Left ventricle myocardium superior (tissue), 1 donor: ENCODE measurements around the gene TSR1. TPM values are rescaled to one million over a fixed set of nuclear protein-coding genes. Genes with fewer than 3 reads are reported as not detected.
A peak's percentile ranks its signal among the peaks of the same experiment; 100 is the strongest.
"Not testable (repeated sequence)": the region's sequence is repeated elsewhere in the genome, so short reads cannot be mapped to it uniquely, and the experiment has no call there.

Source experiments
- ATAC-seq: fragments of 200-7000 bp; cut with Tn5 transposase; one replicate; pipeline ENCODE4 v1.9.1; 2020; ENCODE audit warnings: mild to moderate bottlenecking, moderate library complexity
- DNase-seq: peaks from one replicate; pipeline ENCODE4 v3.0.0-alpha.2; 2020
- intact Hi-C: fragments of 100-400 bp; cut with micrococcal nuclease; formaldehyde crosslinking; loops from one replicate; pipeline ENCODE4 v1.11.0; 2022
- total RNA-seq: library from RNA; stranded (reverse); fragmentation: NEBNext Ultra II Directional; extraction: Animal tissue kit (Norgen Biotek cat#: 25700); gene quantifications from one replicate; pipeline ENCODE4 v1.2.1, GENCODE V29; 2021
- donor health status: DM: no; HTN: yes; CAD: no; lungs with severe emphysema.

Gene TSR1
- total RNA-seq, 1 donor from 2014 or later: 23.3 TPM

GRCh38 chr17:2347805-2348685 is 11.8 kb upstream of the TSR1 start:
- DNase-seq (peak; percentile 3), ATAC-seq (peak; percentile 78)
- intact Hi-C loops: no loop called here

- ATAC-seq (no peak), DNase-seq (no peak)
- intact Hi-C loops: no loop called here
Observed at GRCh38 chr17:2346475-2346874, 10.2 kb upstream of the TSR1 start.

DNA sequence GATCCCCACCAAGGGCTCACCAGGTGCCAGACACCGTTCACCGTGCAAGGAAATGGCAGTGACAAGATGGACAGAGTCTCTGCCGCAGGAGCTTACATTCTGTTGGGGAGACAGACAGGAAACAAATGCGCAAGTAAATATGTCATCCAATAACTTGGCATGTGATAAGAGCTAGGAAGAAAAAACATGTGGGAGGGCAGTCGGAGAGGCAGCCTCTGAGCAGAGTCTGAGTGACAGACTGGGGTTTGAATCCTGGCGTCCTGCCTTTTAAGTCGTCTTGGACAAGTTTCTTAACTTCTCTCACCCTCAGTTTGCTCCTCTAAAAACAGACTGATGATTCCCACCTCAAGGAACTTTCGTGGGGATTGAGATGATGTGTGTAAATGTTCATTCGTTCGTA is 8.3 kb upstream of the TSR1 start:
- ATAC-seq (no peak), DNase-seq (no peak)
- intact Hi-C loops: no loop called here

DNA sequence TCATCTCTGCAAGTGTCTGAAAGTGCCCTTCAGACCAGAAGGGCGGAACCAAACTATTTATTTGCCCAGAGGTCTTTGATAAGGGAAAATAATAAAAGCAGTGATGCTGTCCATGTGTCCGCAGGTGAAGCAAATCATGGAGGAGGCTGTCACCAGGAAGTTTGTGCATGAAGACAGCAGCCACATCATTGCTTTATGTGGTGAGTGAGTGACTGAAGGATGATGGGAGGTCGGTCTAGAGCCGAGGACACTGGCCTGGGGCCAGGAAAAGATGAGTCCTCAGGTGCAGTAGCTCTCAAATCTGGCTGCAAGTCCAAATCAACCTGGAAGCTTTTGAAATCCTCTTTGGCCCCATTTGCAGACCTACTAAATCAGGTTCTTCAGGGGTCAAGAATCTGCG is 7.2 kb upstream of the TSR1 start:
- intact Hi-C loops: no loop called here
- no peak for ATAC-seq
- DNase-seq: no peak

DNA sequence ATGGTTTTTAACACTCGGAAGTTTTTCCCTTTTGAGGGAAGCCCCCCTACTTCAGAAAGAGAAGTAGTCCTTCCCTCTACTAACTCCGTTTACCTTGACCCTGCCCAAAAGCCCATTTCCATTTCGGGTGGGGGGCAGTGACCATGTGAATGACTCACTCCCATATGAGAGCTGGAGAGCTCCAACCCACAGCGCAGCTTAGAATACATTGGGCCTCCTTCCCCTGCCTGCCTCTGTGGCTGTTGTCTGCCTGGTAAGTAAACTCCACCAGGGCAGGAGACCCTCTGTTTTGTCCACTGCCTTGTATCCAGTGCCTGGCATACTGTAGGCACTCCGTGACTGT is 2.0 kb upstream of the TSR1 start:
- intact Hi-C loops: no loop called here

GRCh38 chr17:2337544-2338314 is 1.5 kb upstream of the TSR1 start:
- intact Hi-C loops: no loop called here
- ATAC-seq (peak; percentile 50), DNase-seq (peak; percentile 80)

More for the DNA sequence above, 2.0 kb upstream of the TSR1 start:
- no peak for ATAC-seq
- DNase-seq: no peak

DNA sequence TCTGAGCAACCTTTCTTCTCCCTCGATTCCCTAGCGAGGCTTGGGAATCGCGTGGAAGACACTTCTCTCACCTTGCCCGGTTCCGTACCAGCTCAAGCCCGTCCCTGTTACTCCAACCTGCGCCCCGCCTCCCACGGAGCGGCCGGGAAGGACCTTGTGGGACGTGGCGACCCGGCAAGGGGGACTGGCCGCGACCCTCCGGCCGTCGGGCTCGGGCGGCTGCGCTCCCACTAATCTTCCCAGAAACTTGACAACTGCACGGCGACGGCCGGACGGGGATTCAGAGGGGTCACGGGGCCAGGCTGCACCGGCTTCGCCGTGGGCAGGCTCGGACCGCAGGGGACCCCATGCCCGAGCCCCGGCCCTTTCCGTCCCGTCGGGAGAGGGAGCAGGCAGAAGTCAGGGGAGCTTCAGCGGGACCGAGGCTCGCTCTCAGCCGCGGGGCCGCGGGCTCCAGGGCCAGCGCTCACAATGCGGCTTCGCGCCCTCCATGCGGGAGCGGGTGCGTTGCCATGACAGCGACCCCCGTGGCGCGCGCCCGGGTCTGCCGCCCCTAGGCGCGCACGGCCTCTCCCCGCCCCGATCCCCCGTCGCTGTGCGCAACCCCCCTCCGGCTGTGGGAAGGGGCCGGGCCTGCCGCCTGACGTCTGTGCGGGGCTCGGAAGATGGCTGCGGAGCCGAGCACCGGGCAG is 741 bp upstream of the TSR1 start, which contains the start of gene SGSM2:
Gene SGSM2, plus strand, starts transcription at position 650 of the 692 bp plus-strand sequence. CDS start 188 bp downstream, outside the sequence.
- DNase-seq (peak; percentile 83), ATAC-seq (peak; percentile 83)
- intact Hi-C loops: no loop called here

GRCh38 chr17:2335726-2336214 is 487 bp downstream of the TSR1 start:
- intact Hi-C loops: no loop called here
- peak; percentile 35 for DNase-seq
- no peak for ATAC-seq

- ATAC-seq: no peak
- intact Hi-C loops: no loop called here
- no peak for DNase-seq
Observed at GRCh38 chr17:2331303-2331702, 5.0 kb downstream of the TSR1 start.

- no peak for DNase-seq
- intact Hi-C loops: no loop called here
- ATAC-seq: no peak
Observed at GRCh38 chr17:2323629-2324314, 12.5 kb downstream of the TSR1 start.

DNA sequence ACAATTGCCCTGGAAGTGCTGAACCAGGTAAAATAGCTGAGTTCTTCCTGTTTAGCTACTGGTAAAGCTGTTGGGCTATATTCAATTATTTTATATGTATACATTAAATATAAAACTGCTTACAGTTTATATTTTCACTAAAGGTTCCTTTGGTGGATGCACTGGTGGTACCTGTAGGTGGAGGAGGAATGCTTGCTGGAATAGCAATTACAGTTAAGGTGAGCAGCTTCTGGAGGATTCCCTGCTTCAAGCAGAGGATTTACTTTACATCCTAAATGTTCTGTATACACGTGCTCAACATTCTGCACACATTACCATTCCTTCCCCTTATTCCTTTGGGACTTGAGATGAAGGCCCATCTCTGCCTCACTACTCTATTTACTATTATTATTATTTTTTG is 14.9 kb downstream of the TSR1 start:
- ATAC-seq: no peak
- DNase-seq: no peak
- intact Hi-C loops: no loop called here

DNA sequence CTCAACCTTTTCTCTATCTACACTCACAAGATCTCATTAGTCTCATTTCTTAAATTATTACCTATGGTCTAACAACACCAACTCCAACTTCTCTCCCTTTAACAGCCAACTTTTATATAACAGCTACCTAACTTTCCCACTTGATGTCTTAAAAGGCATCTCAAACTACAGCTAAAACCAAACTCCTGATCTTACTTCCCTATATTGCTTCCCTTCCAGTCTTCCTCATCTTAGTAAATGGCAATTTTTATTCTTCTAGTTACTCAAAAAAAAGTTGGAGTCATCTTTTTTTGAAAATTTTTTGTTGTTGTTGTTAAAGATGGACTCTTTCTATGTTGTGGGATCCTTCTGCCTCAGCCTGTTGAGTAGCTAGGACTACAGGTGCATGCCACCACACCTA is 17.2 kb downstream of the TSR1 start:
- intact Hi-C loops: no loop called here
- DNase-seq (no peak), ATAC-seq (no peak)

GRCh38 chr17:2317796-2318195 is 18.5 kb downstream of the TSR1 start:
- ATAC-seq (no peak), DNase-seq (no peak)
- intact Hi-C loops: no loop called here

DNA sequence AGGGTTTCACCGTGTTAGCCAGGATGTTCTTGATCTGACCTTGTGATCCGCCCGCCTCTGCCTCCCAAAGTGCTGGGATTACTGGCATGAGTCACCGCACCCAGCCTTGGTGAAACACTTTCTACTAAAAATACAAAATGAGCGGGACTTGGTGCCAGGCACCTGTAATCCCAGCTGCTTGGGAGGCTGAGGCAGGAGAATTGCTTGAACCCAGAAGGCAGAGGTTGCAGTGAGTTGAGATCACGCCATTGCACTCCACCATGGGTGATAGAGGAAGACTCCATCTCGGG is 19.4 kb downstream of the TSR1 start:
- intact Hi-C loops, ATAC-seq, DNase-seq: not testable (repeated sequence)

GRCh38 chr17:2312736-2313135 is 23.5 kb downstream of the TSR1 start:
- intact Hi-C loops: no loop called here
- no peak for DNase-seq
- no peak for ATAC-seq

GRCh38 chr17:2309338-2310154 is 26.7 kb downstream of the TSR1 start:
- ATAC-seq: no peak
- intact Hi-C loops: no loop called here
- no peak for DNase-seq

GRCh38 chr17:2304931-2305330 is 31.3 kb downstream of the TSR1 start:
- intact Hi-C loops: no loop called here
- ATAC-seq (no peak), DNase-seq (no peak)
